ENCODE data around the gene UNC13C.
"Not testable (repeated sequence)": the region's sequence is repeated elsewhere in the genome, so short reads cannot be mapped to it uniquely, and the experiment has no call there.

Gene UNC13C

DNA sequence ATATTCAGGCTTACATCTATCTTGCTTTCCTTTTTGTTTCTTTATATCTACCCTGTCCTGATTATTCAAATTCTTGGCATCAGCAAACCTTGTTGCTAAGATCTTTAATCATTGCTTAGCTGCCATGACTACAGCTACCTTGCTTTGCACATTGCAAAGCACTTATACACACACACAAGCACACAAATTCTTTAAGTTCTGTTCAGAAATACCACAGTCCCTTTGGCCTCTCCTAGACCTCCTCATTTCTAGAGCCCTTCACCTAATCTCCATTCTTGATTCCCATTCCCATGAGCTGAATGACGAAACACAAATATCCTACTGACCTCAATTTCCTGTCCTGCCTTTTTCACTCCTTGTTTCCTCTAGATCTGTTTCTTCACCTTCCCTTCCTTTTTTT is 409.6 kb downstream of the UNC13C start:
- TF ChIP-seq, protein P1, sequence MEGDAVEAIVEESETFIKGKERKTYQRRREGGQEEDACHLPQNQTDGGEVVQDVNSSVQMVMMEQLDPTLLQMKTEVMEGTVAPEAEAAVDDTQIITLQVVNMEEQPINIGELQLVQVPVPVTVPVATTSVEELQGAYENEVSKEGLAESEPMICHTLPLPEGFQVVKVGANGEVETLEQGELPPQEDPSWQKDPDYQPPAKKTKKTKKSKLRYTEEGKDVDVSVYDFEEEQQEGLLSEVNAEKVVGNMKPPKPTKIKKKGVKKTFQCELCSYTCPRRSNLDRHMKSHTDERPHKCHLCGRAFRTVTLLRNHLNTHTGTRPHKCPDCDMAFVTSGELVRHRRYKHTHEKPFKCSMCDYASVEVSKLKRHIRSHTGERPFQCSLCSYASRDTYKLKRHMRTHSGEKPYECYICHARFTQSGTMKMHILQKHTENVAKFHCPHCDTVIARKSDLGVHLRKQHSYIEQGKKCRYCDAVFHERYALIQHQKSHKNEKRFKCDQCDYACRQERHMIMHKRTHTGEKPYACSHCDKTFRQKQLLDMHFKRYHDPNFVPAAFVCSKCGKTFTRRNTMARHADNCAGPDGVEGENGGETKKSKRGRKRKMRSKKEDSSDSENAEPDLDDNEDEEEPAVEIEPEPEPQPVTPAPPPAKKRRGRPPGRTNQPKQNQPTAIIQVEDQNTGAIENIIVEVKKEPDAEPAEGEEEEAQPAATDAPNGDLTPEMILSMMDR (conservative IDR thresholded peaks at IDR 0.05; ENCODE audit: low read length) = no peak
- no peak overlapping the region for H3K4me3 ChIP-seq (ENCODE audit: low read length)
- DNase-seq (ENCODE audit: low read depth) = no peak

DNA sequence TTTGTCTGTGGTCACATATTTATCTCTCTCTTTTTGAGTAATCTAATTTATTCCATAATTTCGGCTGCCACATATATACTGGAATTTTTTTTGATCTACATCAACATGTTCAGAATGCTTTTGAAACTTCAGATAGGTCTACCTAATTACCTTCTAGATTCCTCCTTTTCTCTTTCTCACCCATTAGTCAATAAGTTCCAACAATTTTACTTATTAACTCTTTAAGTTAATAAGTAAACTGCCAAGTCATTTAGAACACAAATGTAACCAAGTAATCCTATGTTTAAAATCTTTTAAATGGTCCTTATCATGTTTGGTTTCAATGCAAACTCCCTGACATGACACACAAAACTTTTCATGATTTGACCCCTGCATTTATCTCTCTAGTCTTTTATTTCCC is 410.5 kb downstream of the UNC13C start:
- DNase-seq (ENCODE audit: low read depth) = no peak
- no peak overlapping the region for H3K4me3 ChIP-seq (ENCODE audit: low read length)
- TF ChIP-seq, protein P1 (conservative IDR thresholded peaks at IDR 0.05; ENCODE audit: low read length) = no peak

DNA sequence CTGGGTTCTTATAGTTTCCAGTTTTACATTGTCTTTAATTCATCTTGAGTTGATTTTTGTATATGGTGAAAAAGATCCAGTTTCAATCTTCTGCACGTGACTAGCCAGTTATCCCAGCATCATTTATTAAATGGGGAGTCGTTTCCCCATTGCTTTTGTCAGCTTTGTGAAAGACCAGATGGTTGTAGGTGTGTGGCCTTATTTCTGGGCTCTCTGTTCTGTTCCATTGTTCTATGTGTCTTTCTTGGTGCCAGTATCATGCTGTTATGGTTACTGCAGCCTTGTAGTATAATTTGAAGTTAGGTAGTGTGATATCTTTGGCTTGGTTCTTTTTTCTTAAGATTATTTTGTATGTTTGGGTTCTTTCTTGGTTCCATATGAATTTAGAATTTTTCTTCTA is 432.2 kb downstream of the UNC13C start:
- no peak overlapping the region for H3K4me3 ChIP-seq (ENCODE audit: low read length)
- DNase-seq (ENCODE audit: low read depth) = no peak
- TF ChIP-seq, protein P1 (conservative IDR thresholded peaks at IDR 0.05; ENCODE audit: low read length) = no peak

DNA sequence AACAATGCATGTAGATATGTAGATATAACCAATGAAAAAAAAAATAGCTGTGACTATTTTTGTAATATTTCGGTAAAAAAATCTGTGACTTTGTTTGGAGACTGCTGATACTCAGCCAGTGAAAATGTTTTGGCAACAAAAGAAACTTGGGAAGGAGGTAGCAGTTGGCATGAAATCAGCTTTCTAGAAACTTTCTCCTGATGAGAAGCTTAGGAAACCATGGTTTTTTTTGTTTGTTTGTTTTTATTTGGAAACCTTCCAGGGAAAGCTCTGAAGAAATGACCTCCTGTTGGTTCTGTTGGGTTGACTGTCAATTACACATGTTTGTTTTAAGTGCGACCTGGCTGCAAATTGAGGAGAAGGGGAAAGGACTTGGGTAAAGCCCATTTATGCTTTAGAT is 445.9 kb downstream of the UNC13C start:
- H3K4me3 ChIP-seq (ENCODE audit: low read length) = no peak overlapping the region
- TF ChIP-seq, protein P1 (conservative IDR thresholded peaks at IDR 0.05; ENCODE audit: low read length) = no peak
- DNase-seq (ENCODE audit: low read depth) = no peak

DNA sequence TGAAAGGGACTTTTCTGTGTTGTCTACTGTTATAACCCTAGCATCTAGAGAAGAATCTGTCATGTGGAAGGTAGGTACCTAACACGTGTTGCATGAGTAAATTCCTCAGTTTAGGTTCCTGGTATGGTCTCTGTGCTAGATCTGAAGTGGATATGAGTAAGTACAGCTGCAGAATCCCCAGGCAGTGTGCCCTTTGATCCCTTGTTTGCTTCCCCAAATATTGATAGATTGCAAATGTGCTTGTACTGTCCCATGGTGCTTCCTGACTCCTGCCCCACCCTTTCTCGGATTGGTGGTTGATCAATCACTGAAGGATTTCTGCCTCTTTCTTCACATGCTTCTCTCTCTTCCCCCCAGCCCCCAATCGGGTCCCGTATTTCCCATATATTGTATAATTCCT is 450.4 kb downstream of the UNC13C start:
- no peak for DNase-seq (ENCODE audit: low read depth)
- TF ChIP-seq, protein P1 (conservative IDR thresholded peaks at IDR 0.05; ENCODE audit: low read length) = no peak
- H3K4me3 ChIP-seq (ENCODE audit: low read length) = no peak overlapping the region

DNA sequence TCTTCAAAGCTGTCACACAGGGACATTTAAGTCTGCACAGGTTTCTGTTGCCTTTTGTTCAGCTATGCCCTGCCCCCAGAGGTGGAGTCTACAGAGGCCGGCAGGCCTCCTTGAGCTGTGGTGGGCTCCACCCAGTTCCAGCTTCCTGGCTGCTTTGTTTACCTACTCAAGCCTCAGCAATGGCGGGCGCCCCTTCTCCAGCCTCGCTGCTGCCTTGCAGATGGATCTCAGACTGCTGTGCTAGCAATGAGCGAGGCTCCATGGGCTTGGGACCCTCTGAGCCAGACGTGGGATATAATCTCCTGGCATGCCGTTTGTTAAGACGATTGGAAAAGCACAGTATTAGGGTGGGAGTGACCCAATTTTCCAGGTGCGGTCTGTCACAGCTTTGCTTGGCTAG is 472.0 kb downstream of the UNC13C start:
- H3K4me3 ChIP-seq (ENCODE audit: low read length); DNase-seq (ENCODE audit: low read depth): not testable (repeated sequence)

DNA sequence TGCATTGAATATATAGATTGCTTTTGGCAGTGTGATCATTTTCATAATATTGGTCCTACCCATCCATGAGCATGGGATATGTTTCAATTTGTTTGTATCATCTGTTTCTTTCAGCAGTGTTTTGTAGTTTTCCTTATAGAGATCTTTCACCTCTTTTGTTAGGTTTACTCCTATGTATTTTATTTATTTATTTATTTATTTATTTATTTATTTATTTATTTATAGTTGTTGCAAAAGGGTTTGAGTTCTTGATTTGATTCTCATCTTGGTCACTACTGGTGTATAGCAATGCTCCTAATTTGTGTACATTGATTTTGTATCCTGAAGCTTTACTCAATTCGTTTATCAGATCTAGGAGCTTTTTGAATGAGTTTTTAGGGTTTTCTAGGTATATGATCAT is 478.2 kb downstream of the UNC13C start:
- H3K4me3 ChIP-seq (ENCODE audit: low read length) = no peak overlapping the region
- TF ChIP-seq, protein P1 (conservative IDR thresholded peaks at IDR 0.05; ENCODE audit: low read length) = no peak
- no peak for DNase-seq (ENCODE audit: low read depth)

DNA sequence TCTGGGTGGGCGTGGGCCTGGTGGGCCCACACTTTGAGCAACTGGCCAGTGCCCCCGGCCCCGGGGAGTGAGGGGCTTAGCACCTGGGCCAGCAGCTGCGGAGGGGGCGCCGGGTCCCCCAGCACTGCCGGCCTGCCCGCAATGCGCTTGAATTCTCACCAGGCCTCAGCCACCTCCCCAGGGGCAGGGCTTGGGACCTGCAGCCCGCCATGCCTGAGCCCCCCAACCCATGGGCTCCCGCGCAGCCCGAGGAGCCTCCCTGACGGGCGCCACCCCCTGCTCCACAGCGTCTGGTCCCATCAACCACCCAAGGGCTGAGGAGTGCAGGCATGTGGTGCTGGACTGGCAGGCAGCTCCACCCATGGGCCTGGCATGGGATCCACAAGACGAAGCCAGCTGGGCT is 484.3 kb downstream of the UNC13C start:
- DNase-seq (ENCODE audit: low read depth) = no peak
- no peak overlapping the region for H3K4me3 ChIP-seq (ENCODE audit: low read length)
- TF ChIP-seq, protein P1 (conservative IDR thresholded peaks at IDR 0.05; ENCODE audit: low read length) = no peak
